Right renal cortex interstitium (tissue), 3 donors: ENCODE results near the gene WSCD1. TPM values are rescaled to one million over a fixed set of nuclear protein-coding genes. Genes with fewer than 3 reads are reported as not detected.

ENCODE experiments used
- DNase-seq, 3 donors: peaks; one replicate each; pipeline ENCODE4 v3.0.0-alpha.2; 2013; ENCODE audit warnings: low read depth in 3 of 3, low spot score in 2 of 3
- polyA plus RNA-seq, 3 donors: library from polyadenylated mRNA; unstranded; fragments of 120-200 nt; gene quantifications; one replicate each; pipeline ENCODE4 v1.2.1, GENCODE V29; 2013; ENCODE audit not compliant: insufficient read length in 3 of 3

WSCD1 gene
- polyA plus RNA-seq, 3 donors, result 13.4 to 16.5 (median 14.6) TPM

GRCh38 chr17:6057562-6057961, 12.6 kb upstream of the WSCD1 start:
- no peak for DNase-seq

- no peak for DNase-seq
These were observed 10.8 kb upstream of the WSCD1 start for GRCh38 chr17:6059406-6059805.

GRCh38 chr17:6061290-6061689, 8.9 kb upstream of the WSCD1 start:
- DNase-seq, result no peak

DNA sequence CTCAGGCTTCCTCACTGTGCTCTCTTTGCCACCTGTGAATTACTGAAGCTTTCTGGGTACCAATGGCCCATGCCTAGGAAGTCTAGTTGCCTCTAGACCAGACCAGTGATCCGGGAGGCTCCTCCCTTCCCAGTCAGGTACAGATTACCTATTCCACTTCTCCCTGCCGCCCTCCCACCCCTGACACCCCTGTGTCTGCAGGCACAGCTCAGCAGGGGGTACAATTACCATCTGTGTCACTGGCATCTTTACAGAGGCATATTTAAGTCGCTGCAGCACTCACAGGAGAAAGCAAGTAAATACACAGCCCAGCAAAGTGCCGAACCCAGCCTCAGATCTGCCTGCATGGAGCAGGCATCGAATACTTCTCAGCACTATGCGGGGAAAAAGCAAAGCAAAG, 5.3 kb upstream of the WSCD1 start:
- DNase-seq, result no peak

GRCh38 chr17:6065351-6065750, 4.8 kb upstream of the WSCD1 start:
- no peak for DNase-seq

DNA sequence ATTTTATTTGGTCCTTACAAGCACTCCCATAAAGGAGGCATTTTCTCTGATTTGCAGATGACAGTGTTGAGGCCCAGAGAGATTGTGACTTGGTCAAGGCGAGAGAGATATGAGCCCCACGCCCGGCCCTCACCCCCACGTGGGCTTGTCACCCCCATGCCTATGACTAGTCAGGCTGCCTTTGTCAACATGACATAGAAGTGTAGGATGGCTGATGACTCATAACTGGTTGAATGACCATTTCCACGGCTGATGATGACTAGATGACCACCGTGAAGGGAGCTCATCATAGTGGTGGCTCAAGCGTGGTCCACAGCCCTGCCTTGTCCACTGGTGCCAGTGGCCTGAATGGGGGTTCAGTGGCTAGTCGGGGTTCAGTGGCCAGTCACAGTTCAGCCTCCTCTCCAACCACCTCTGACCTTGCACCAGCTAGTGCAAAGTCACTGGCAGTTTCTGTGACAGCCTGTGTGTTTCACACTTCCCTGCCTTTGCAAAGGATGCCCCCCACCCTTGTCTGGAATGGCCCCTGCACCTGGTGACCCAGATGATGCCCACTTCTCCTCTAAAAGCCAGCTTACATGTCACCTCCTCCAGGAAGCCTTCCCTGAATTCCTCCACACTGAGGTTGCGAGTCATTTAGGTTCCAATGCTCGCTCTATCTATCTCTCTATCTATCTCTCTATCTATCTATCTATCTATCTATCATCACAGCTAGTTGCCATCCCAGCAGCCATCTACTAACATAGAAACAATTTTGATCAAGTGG, 3.8 kb upstream of the WSCD1 start:
- DNase-seq, result no peak

GRCh38 chr17:6067060-6067459, 3.1 kb upstream of the WSCD1 start:
- no peak for DNase-seq

GRCh38 chr17:6070430-6070912, 292 bp downstream of the WSCD1 start:
- DNase-seq, result no peak

DNA sequence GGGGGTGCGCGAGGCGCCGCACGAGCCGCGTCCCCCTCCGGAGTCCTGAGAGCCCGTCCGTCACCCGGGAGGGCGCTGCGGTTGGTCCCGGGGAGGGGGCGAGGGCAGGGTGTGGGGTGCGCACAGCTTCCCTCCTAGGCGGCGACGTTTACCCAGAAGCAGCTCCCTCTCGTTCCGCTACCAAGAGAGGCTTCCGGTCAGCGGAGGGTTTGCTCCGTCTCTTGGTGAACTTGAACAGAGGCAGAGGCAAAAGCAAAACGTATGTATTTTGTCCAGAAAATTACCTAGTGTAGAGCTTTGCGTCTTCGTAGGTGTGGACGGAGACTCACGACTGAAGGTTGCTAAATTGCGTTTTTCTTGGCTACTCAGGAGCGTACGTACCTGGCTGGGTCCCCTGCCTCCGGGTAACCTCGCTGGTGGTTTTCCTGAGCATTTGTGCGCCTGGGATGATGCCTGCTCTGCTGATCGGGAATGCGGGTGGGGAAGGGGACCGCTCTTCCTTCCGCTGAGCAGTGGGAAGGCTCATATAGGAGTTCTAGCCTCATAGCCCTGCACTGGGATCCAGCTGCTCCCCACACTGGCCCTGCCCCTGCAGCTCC, 833 bp downstream of the WSCD1 start:
- no peak for DNase-seq

GRCh38 chr17:6071528-6072065, 1.4 kb downstream of the WSCD1 start:
- no peak for DNase-seq

- no peak for DNase-seq
These were observed 2.0 kb downstream of the WSCD1 start for GRCh38 chr17:6072157-6072556.

DNA sequence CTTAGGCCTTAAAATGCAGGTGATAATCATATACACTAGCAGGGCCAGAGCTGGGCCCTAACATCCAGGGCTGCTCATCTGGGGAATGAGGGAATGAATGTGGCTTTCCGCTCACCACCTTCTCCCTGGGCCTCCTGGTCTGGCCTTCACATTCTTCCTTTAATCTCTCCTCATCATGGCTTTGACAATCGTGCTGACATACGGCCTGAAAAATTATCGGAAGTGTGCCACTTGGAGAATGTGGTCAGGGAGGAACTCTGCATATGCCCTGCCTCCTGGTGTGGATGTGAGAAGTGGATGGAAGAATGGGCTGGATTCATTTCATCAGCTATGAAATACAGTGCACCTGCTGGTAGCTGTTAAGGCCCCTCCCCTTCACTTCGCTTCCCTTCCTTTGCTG, 2.4 kb downstream of the WSCD1 start:
- no peak for DNase-seq

GRCh38 chr17:6073620-6074019, 3.4 kb downstream of the WSCD1 start:
- no peak for DNase-seq

DNA sequence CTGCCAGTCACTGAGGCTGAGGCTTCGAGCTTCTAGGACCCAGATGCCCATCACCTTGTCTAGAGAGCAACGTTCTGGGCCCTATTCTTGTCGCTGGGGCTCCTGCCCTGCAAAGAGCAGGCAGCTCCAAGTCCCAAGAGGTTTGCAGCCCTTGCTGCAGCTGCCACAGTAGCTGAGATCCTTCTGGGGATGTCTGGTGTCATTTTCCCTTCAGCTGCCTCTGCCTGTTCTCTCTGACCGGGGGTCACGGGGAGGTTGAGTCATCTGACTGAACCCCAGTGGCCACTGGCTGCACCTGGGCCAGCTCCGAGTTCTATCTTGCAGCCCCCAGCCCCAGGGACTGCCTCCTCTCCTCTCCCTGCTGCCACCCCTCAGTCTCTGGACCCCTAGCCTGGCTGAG, 4.9 kb downstream of the WSCD1 start:
- DNase-seq, result no peak

DNA sequence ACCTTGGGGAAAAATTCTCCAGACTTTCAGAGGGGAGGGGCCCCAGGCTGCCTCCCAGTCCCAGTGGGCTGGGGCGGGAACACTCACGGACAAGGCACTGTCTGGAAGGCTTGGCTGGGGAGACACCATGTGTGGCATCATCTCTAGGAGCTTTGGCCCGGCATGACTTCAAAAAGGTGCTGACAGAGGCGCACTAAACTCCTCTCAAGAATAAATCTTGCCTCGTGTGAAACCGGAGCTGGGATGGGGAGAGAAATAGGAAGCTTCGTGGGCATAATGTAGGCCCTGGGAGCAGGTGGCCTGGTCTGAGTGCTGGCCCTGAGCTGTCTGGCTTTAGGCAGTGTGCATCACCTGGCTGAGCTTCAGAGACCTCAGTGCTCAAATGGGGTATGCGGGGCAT, 5.7 kb downstream of the WSCD1 start:
- no peak for DNase-seq

- DNase-seq, result no peak
These were observed 7.6 kb downstream of the WSCD1 start for GRCh38 chr17:6077752-6078151.

- no peak for DNase-seq
These were observed 8.3 kb downstream of the WSCD1 start for GRCh38 chr17:6078458-6078871.

DNA sequence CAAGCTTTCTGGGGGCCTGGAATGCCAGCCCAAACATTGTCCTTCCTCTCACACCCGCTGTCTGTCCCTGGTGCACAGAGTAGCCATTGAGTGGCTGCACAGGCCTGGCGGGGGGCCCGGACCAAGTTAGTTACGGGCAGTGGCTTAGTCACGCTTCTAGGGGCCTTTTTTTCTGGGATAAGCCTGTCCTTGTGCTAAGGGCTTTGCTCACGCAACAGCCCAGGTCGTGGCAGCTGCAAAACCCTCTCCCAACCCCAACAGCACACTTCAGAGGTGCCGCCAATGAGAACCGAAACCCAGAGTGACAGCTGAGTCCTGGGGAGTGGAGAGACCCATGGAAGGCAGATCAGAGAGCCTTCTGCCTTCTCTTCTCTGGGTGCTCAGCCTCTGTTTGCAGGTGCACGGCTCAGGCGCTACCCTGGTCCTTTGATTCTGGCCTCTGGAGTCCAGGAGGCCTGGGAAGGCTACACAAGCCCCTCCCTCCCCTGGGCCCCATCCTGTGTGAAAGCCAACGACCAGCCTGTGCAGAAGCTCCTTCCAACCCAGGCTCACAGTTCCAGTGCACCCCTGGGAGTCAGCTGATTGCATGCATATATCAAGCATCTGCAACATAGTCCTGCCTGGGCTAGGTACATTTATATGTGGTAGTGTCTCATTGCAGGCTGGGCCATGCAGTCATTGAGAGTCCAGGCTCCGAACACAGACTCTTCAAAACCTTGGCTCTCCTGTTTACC, 9.1 kb downstream of the WSCD1 start:
- no peak for DNase-seq

DNA sequence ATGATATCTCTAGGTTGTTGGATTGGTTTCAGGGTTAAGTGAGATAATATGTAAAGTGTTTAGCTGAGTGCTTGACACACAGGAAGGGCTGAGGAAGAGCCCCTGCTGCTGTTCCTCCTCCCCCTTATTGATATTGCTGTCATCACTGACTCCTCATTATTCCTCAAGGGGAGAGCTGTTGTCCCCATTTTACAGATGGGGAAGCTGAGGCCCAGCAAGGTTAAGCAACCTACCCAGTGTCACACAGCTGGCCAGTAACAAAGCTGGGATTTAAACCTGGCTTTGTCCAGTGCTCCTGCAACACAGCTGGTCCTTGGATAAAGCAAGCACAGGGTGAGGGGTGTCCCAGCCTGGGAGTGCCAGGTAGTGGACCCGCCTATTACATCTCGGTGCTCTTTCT, 9.8 kb downstream of the WSCD1 start:
- DNase-seq, result no peak

GRCh38 chr17:6080711-6081430, 10.7 kb downstream of the WSCD1 start:
- no peak for DNase-seq

DNA sequence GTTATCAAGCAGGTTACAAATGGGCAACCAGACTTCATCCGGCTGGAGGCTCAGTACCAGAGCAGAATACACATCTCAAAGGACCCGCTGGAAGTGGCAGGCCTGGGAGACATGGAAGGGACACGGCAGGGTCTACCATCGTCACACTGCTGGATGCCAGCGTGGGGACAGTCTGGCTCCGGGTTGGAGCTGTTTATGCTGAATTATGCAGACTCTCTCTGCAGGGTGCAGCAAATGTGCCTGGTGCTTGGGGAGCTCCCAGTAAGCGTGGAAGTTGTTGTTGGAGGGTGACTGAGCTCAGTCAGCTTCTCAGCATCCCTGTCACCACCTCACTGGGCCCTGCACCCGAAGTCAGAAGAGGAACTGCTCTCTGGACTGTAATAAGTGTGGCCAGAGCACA, 12.2 kb downstream of the WSCD1 start:
- DNase-seq, result no peak
